Activated T-cell treated with anti-CD3 and anti-CD28 coated beads, Interleukin-2, amount 50 U/mL, for 1 hour (primary cell): Measurements from ENCODE around the gene PPM1A.

Experiments used
- DNase-seq: peaks from one replicate; pipeline ENCODE4 v3.0.0-alpha.2; 2020

The PPM1A gene

GRCh38 chr14:60229614-60230013, 19.4 kb upstream of the PPM1A start:
- no peak for DNase-seq

- DNase-seq, result no peak
Observed at GRCh38 chr14:60232185-60232584, 16.8 kb upstream of the PPM1A start.

- no peak for DNase-seq
Observed at GRCh38 chr14:60233251-60233650, 15.8 kb upstream of the PPM1A start.

GRCh38 chr14:60233891-60234290, 15.1 kb upstream of the PPM1A start:
- no peak for DNase-seq

GRCh38 chr14:60235440-60235839, 13.6 kb upstream of the PPM1A start:
- DNase-seq, result no peak

- no peak for DNase-seq
Observed at GRCh38 chr14:60238955-60239354, 10.1 kb upstream of the PPM1A start.

GRCh38 chr14:60240139-60240856, 8.7 kb upstream of the PPM1A start:
- DNase-seq, result no peak

- no peak for DNase-seq
Observed at GRCh38 chr14:60241091-60241490, 7.9 kb upstream of the PPM1A start.

GRCh38 chr14:60242429-60242828, 6.6 kb upstream of the PPM1A start:
- DNase-seq, result no peak

- DNase-seq, result no peak
Observed at GRCh38 chr14:60245380-60246177, 3.4 kb upstream of the PPM1A start.

GRCh38 chr14:60247994-60248696, 876 bp upstream of the PPM1A start:
- peak; percentile 72 for DNase-seq

- DNase-seq, result peak; percentile 73
Observed at GRCh38 chr14:60249321-60250256, 568 bp downstream of the PPM1A start.

- no peak for DNase-seq
Observed at GRCh38 chr14:60250257-60251035, 1.4 kb downstream of the PPM1A start.

- DNase-seq, result no peak
Observed at GRCh38 chr14:60251877-60252276, 2.9 kb downstream of the PPM1A start.

- DNase-seq, result no peak
Observed at GRCh38 chr14:60252630-60253029, 3.6 kb downstream of the PPM1A start.

- DNase-seq, result no peak
Observed at GRCh38 chr14:60253649-60254048, 4.6 kb downstream of the PPM1A start.

GRCh38 chr14:60254176-60254575, 5.2 kb downstream of the PPM1A start:
- no peak for DNase-seq

- DNase-seq, result no peak
Observed at GRCh38 chr14:60257865-60258264, 8.8 kb downstream of the PPM1A start.

GRCh38 chr14:60265163-60265562, 16.1 kb downstream of the PPM1A start:
- DNase-seq, result no peak

- DNase-seq, result no peak
Observed at GRCh38 chr14:60266021-60266937, 17.3 kb downstream of the PPM1A start.

GRCh38 chr14:60272177-60272576, 23.2 kb downstream of the PPM1A start:
- no peak for DNase-seq
